IMR-90 (cell line): ENCODE results near the gene PLXDC2. TPM values are rescaled to one million over a fixed set of nuclear protein-coding genes. Genes with fewer than 3 reads are reported as not detected.

ENCODE experiments used
- ATAC-seq: fragments of 200-7000 bp; cut with Tn5 transposase; 2 replicates; pipeline ENCODE4 v1.9.1; 2020; ENCODE audit warnings: low read depth, mild to moderate bottlenecking, moderate library complexity
- BruUV-seq: library from RNA; stranded (reverse); fragments of 400-500 nt; replicated peaks from 2 replicates; lab custom pipeline; 2021; lab: Mats Ljungman, UMichigan
- CTCF ChIA-PET: fragments of 300-600 bp; formaldehyde crosslinking; extraction: SDS; loops from one replicate; lab custom pipeline; 2021; ENCODE audit warnings: antibody characterized with exemption; lab: Yijun Ruan, JAX
- POLR2A ChIA-PET: fragments of 300-600 bp; sonication (Branson Sonifier 250); formaldehyde crosslinking; loops from one replicate; lab custom pipeline; 2022; ENCODE audit warnings: antibody characterized with exemption; ENCODE audit not compliant: unreplicated experiment; lab: Charles Lee
- DNase-seq: peaks from one replicate; pipeline ENCODE4 v3.0.0; 2013
- H2AFZ ChIP-seq: replicated peaks from 2 replicates; pipeline ENCODE3; 2013; ENCODE audit warnings: low read length, mild to moderate bottlenecking; ENCODE audit not compliant: poor library complexity
- H2AK5ac ChIP-seq: 2 replicates; pipeline ENCODE4 v1.6.1; 2013; ENCODE audit warnings: low read depth, low read length, inconsistent platforms
- H2AK9ac ChIP-seq: replicated peaks from 2 replicates; pipeline ENCODE3; 2013; ENCODE audit warnings: mild to moderate bottlenecking, low read depth, low read length, moderate library complexity; ENCODE audit not compliant: poor library complexity
- H2BK120ac ChIP-seq: 2 replicates; pipeline ENCODE4 v1.6.1; 2013; ENCODE audit warnings: low read depth, low read length, inconsistent platforms
- H2BK15ac ChIP-seq: 3 replicates; pipeline ENCODE4 v1.6.1; 2013; ENCODE audit warnings: low read depth, low read length, inconsistent platforms
- H2BK20ac ChIP-seq: 2 replicates; pipeline ENCODE4 v1.6.1; 2013; ENCODE audit warnings: low read depth, mild to moderate bottlenecking, inconsistent platforms, low read length, moderate library complexity
- H2BK5ac ChIP-seq: 2 replicates; pipeline ENCODE4 v1.6.1; 2013; ENCODE audit warnings: mild to moderate bottlenecking, low read depth, low read length, inconsistent platforms; ENCODE audit not compliant: poor library complexity, severe bottlenecking
- H3K14ac ChIP-seq: replicated peaks from 2 replicates; pipeline ENCODE4 v1.6.1; 2013; ENCODE audit warnings: low read depth, low read length, inconsistent platforms
- H3K18ac ChIP-seq: 2 replicates; pipeline ENCODE4 v1.6.1; 2013; ENCODE audit warnings: low read depth, low read length, control low read depth
- H3K23ac ChIP-seq: 2 replicates; pipeline ENCODE4 v1.6.1; 2013; ENCODE audit warnings: low read depth, low read length, inconsistent platforms
- H3K27ac ChIP-seq: 2 replicates; pipeline ENCODE4 v1.5.1; 2013; ENCODE audit warnings: mild to moderate bottlenecking, control low read depth, low read length; ENCODE audit not compliant: insufficient read depth
- H3K27me3 ChIP-seq: 2 replicates; pipeline ENCODE4 v1.6.1; 2013; ENCODE audit warnings: low read length; ENCODE audit not compliant: control insufficient read depth, insufficient read depth
- H3K36me3 ChIP-seq: 2 replicates; pipeline ENCODE4 v1.6.1; 2013; ENCODE audit warnings: low read length, mixed read lengths; ENCODE audit not compliant: control insufficient read depth, insufficient read depth
- H3K4ac ChIP-seq: 2 replicates; pipeline ENCODE4 v1.6.1; 2013; ENCODE audit warnings: low read depth, low read length, inconsistent platforms
- H3K4me1 ChIP-seq: 2 replicates; pipeline ENCODE4 v1.6.1; 2013; ENCODE audit warnings: low read length, mixed read lengths; ENCODE audit not compliant: control insufficient read depth, insufficient read depth
- H3K4me2 ChIP-seq: 2 replicates; pipeline ENCODE4 v1.6.1; 2013; ENCODE audit warnings: low read depth, mild to moderate bottlenecking, control low read depth, low read length, moderate library complexity
- H3K4me3 ChIP-seq: 2 replicates; pipeline ENCODE4 v1.5.1; 2013; ENCODE audit warnings: low read depth, mild to moderate bottlenecking, control low read depth, low read length, moderate library complexity; ENCODE audit not compliant: insufficient read depth
- H3K56ac ChIP-seq: 2 replicates; pipeline ENCODE4 v1.6.1; 2013; ENCODE audit warnings: low read length, inconsistent platforms; ENCODE audit not compliant: insufficient read depth; ENCODE audit errors: extremely low read depth
- H3K79me1 ChIP-seq, 2 experiments: 2 replicates each; pipeline ENCODE4 v1.6.1; 2013; ENCODE audit warnings: low read length in 2 of 2, inconsistent platforms in 1 of 2, low read depth in 1 of 2
- H3K9ac ChIP-seq: 2 replicates; pipeline ENCODE4 v1.6.1; 2013; ENCODE audit warnings: low read depth, low read length, control low read depth
- H3K9me1 ChIP-seq: 2 replicates; pipeline ENCODE4 v1.6.1; 2013; ENCODE audit warnings: low read length, inconsistent platforms; ENCODE audit not compliant: insufficient read depth
- H3K9me3 ChIP-seq: 2 replicates; pipeline ENCODE4 v1.6.1; 2013; ENCODE audit warnings: low read length; ENCODE audit not compliant: control insufficient read depth, insufficient read depth
- H4K20me1 ChIP-seq: 2 replicates; pipeline ENCODE4 v1.6.1; 2013; ENCODE audit warnings: low read length, inconsistent platforms; ENCODE audit not compliant: insufficient read depth
- H4K5ac ChIP-seq: 2 replicates; pipeline ENCODE4 v1.6.1; 2013; ENCODE audit warnings: mild to moderate bottlenecking, low read depth, low read length, control low read depth
- H4K8ac ChIP-seq, 2 experiments: 2 replicates each; pipeline ENCODE4 v1.6.1; 2013; ENCODE audit warnings: low read depth in 2 of 2, low read length in 2 of 2, control low read depth in 1 of 2, inconsistent platforms in 1 of 2
- H4K91ac ChIP-seq: 2 replicates; pipeline ENCODE4 v1.6.1; 2013; ENCODE audit warnings: low read depth, low read length, inconsistent platforms; ENCODE audit not compliant: insufficient read depth
- BHLHE40 ChIP-seq: fragments of 150-350 bp; IDR thresholded peaks from 2 replicates; pipeline ENCODE4 v1.6.1; 2016; ENCODE audit warnings: mild to moderate bottlenecking, low read depth, low read length
- CEBPB ChIP-seq: IDR thresholded peaks from 2 replicates; pipeline ENCODE4 v1.6.1; 2012; ENCODE audit warnings: low read depth, low read length, improper control_type of control experiment
- CHD1 ChIP-seq: IDR thresholded peaks from 2 replicates; pipeline ENCODE4 v1.6.1; 2012; ENCODE audit warnings: low read depth, low read length, improper control_type of control experiment
- CTCF ChIP-seq: conservative IDR thresholded peaks from 2 replicates; pipeline ENCODE4 v1.5.1; 2012; ENCODE audit warnings: mild to moderate bottlenecking, low read depth, low read length, improper control_type of control experiment
- FOS ChIP-seq: fragments of 150-350 bp; IDR thresholded peaks from 2 replicates; pipeline ENCODE4 v1.6.1; 2016; ENCODE audit warnings: low read depth, low read length
- MAFK ChIP-seq: IDR thresholded peaks from 2 replicates; pipeline ENCODE4 v1.6.1; 2012; ENCODE audit warnings: low read depth, low read length, improper control_type of control experiment
- MAZ ChIP-seq: IDR thresholded peaks from 2 replicates; pipeline ENCODE4 v1.6.1; 2012; ENCODE audit warnings: low read depth, mild to moderate bottlenecking, low read length, improper control_type of control experiment, moderate library complexity, borderline replicate concordance
- MXI1 ChIP-seq: IDR thresholded peaks from 2 replicates; pipeline ENCODE4 v1.6.1; 2012; ENCODE audit warnings: low read depth, mild to moderate bottlenecking, low read length, moderate library complexity, borderline replicate concordance
- NFE2L2 ChIP-seq: fragments of 150-350 bp; IDR thresholded peaks from 2 replicates; pipeline ENCODE4 v1.6.1; 2016; ENCODE audit warnings: low read depth, mild to moderate bottlenecking, low read length
- POLR2A ChIP-seq: IDR thresholded peaks from 2 replicates; pipeline ENCODE4 v1.6.1; 2012; ENCODE audit warnings: mild to moderate bottlenecking, low read depth, low read length
- RAD21 ChIP-seq: IDR thresholded peaks from 2 replicates; pipeline ENCODE4 v1.6.1; 2012; ENCODE audit warnings: low read length, improper control_type of control experiment
- RCOR1 ChIP-seq: IDR thresholded peaks from 2 replicates; pipeline ENCODE4 v1.6.1; 2012; ENCODE audit warnings: mild to moderate bottlenecking, low read length, improper control_type of control experiment; ENCODE audit not compliant: insufficient replicate concordance
- RFX5 ChIP-seq: IDR thresholded peaks from 2 replicates; pipeline ENCODE4 v1.8.0; 2012; ENCODE audit warnings: low read depth, mild to moderate bottlenecking, low read length, moderate library complexity
- SMC3 ChIP-seq: fragments of 150-350 bp; IDR thresholded peaks from 2 replicates; pipeline ENCODE4 v1.6.1; 2016; ENCODE audit warnings: low read depth, mild to moderate bottlenecking, antibody characterized with exemption, low read length, moderate library complexity
- WGBS, 2 experiments: methylation state at CpG; one replicate each; pipeline versions ENCODE4 v1.1.5 to v1.1.7; 2013; ENCODE audit warnings: missing lambda C conversion rate in 2 of 2; ENCODE audit not compliant: insufficient read length in 1 of 2; ENCODE audit errors: extremely low coverage in 2 of 2; 5-methylcytosine and 5-hydroxymethylcytosine counted together
- dilution Hi-C: fragments of 300-500 bp; cut with HindIII; formaldehyde crosslinking; loops from one replicate; pipeline ENCODE4 v1.14.3; 2018; ENCODE audit warnings: low sequenced_read_pairs; ENCODE audit not compliant: unreplicated experiment
- in situ Hi-C: fragments of 300-500 bp; cut with MboI; formaldehyde crosslinking; loops from 3 replicates; pipeline ENCODE4 v1.14.3; 2019; ENCODE audit warnings: low sequenced_read_pairs, inconsistent platforms, mixed read lengths
- intact Hi-C: fragments of 100-400 bp; cut with micrococcal nuclease; formaldehyde crosslinking; loops from 2 replicates; pipeline ENCODE4 v1.10.0; 2022
- polyA plus RNA-seq, 3 experiments: library from polyadenylated mRNA; depleted of rRNA; stranded (reverse); fragments of >200 nt; gene quantifications; 2 replicates each; pipeline ENCODE4 v1.2.3, GENCODE V29; 2012; ENCODE audit warnings: low replicate concordance in 1 of 3
- total RNA-seq: library from RNA; depleted of rRNA; stranded (reverse); fragments of >200 nt; gene quantifications from 2 replicates; pipeline ENCODE4 v1.2.3, GENCODE V29; 2012
- TF ChIP-seq, protein P1 (sequence below): fragments of 150-350 bp; IDR thresholded peaks from 2 replicates; pipeline ENCODE4 v1.6.1; 2017; ENCODE audit warnings: mild to moderate bottlenecking, antibody characterized with exemption, low read length, low read depth
- TF ChIP-seq, protein P2 (sequence below): fragments of 150-350 bp; IDR thresholded peaks from 2 replicates; pipeline ENCODE4 v1.6.1; 2016; ENCODE audit warnings: low read depth, mild to moderate bottlenecking, low read length, moderate library complexity, borderline replicate concordance

PLXDC2 gene
- total and polyA plus RNA-seq, 2 of the 4 experiments (the other 2 are of a cell fraction), result 3.2 to 6.1 TPM

DNA sequence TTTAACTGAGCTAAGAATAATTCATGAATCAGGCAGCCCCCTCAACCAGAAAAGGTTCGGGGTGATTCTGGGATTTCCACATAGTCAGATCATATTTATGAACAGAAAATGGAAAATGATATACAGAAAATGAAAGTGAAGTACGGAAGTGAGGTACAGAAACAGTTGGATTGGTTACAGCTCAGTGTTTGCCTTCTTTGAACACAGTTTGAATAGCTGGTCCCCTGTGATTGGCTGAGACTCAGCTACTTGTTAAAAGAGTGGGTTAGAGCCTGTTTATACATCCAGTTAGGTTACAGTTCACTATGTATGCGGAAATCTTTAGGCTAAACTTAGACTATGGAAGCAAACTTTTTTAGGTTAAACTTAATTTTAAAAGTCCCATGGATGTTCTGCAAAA is 511.7 kb downstream of the PLXDC2 start:
- Histone ChIP-seq H4K91ac (no peak overlapping the region), H3K23ac (no peak overlapping the region), H3K36me3 (no peaks in the 10 kb centered on the region), H2BK20ac (no peak overlapping the region), H2BK120ac (no peak overlapping the region), H3K4me1 (no peaks in the 10 kb centered on the region), H3K14ac (no peak overlapping the region), H3K4me2 (no peak overlapping the region), H4K8ac (no peak overlapping the region), H3K4ac (no peak overlapping the region), H3K27ac (no peak overlapping the region), H3K27me3 (no peaks in the 10 kb centered on the region), H3K18ac (no peak overlapping the region), H2BK5ac (no peak overlapping the region), H3K56ac (no peak overlapping the region), H3K9me3 (no peaks in the 10 kb centered on the region; the same call in 1 of the 2 replicates), H3K4me3 (no peak overlapping the region), H3K79me1 (no peaks in the 10 kb centered on the region), H4K5ac (no peak overlapping the region), H2AFZ (no peak overlapping the region), H3K9ac (no peak overlapping the region), H2BK15ac (no peak overlapping the region), H3K9me1 (no peaks in the 10 kb centered on the region), H4K20me1 (no peaks in the 10 kb centered on the region), H2AK9ac (no peak overlapping the region), H2AK5ac (no peak overlapping the region)
- dilution Hi-C loops, result no loop called here
- no TSS peak for BruUV-seq
- CTCF ChIA-PET, result no interaction called here
- DNase-seq (no peak), ATAC-seq (no peak)
- POLR2A ChIA-PET, result no interaction called here
- TF ChIP-seq CHD1, result no peak
- TF ChIP-seq NFE2L2, result no peak
- no peak for TF ChIP-seq SMC3
- no peak for TF ChIP-seq MAZ
- no peak for TF ChIP-seq CTCF
- TF ChIP-seq, protein P1, sequence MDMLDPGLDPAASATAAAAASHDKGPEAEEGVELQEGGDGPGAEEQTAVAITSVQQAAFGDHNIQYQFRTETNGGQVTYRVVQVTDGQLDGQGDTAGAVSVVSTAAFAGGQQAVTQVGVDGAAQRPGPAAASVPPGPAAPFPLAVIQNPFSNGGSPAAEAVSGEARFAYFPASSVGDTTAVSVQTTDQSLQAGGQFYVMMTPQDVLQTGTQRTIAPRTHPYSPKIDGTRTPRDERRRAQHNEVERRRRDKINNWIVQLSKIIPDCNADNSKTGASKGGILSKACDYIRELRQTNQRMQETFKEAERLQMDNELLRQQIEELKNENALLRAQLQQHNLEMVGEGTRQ, result no peak
- no peak for TF ChIP-seq FOS
- TF ChIP-seq MAFK, result no peak
- no peak for TF ChIP-seq MXI1
- TF ChIP-seq RFX5, result no peak
- TF ChIP-seq CEBPB, result no peak
- no peak for TF ChIP-seq BHLHE40
- no peak for TF ChIP-seq RCOR1
- TF ChIP-seq RAD21, result no peak
- TF ChIP-seq, protein P2, sequence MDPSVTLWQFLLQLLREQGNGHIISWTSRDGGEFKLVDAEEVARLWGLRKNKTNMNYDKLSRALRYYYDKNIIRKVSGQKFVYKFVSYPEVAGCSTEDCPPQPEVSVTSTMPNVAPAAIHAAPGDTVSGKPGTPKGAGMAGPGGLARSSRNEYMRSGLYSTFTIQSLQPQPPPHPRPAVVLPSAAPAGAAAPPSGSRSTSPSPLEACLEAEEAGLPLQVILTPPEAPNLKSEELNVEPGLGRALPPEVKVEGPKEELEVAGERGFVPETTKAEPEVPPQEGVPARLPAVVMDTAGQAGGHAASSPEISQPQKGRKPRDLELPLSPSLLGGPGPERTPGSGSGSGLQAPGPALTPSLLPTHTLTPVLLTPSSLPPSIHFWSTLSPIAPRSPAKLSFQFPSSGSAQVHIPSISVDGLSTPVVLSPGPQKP, result no peak
- no peak for TF ChIP-seq POLR2A
- WGBS, 2 experiments, result no CpG with 5 or more reads among the region's 3 CpGs
- in situ Hi-C loops, result no loop called here
- intact Hi-C loops, result no loop called here
